Caco-2 (cell line): ENCODE data around the gene EIF4E1B. TPM values are rescaled to one million over a fixed set of nuclear protein-coding genes. Genes with fewer than 3 reads are reported as not detected.

ENCODE experiments used
- BruUV-seq: library from RNA; stranded (reverse); fragments of 400-500 nt; replicated peaks from 2 replicates; lab custom pipeline; 2021; lab: Mats Ljungman, UMichigan
- CTCF ChIA-PET: fragments of 300-600 bp; sonication (Branson Sonifier 250); formaldehyde crosslinking; loops from one replicate; lab custom pipeline; 2022; ENCODE audit warnings: antibody characterized with exemption; lab: Charles Lee
- POLR2A ChIA-PET: fragments of 300-600 bp; sonication (Branson Sonifier 250); formaldehyde crosslinking; loops from one replicate; lab custom pipeline; 2022; ENCODE audit warnings: antibody characterized with exemption; lab: Charles Lee
- DNase-seq, 2 experiments: peaks; one replicate each; pipeline versions ENCODE4 v3.0.0 to v3.0.0-alpha.2; 2020 to 2022
- H3K27me3 ChIP-seq: replicated peaks from 2 replicates; pipeline ENCODE4 v1.6.0; 2011; ENCODE audit warnings: low read length; ENCODE audit not compliant: control insufficient read depth, insufficient read depth
- H3K36me3 ChIP-seq: 2 replicates; pipeline ENCODE4 v1.5.1; 2011; ENCODE audit warnings: low read length; ENCODE audit not compliant: control insufficient read depth, insufficient read depth
- H3K4me1 ChIP-seq: fragments of 250-450 bp; sonication (Bioruptor Pico); 2 replicates; pipeline ENCODE4 v1.5.1; 2020; ENCODE audit warnings: mild to moderate bottlenecking
- H3K4me3 ChIP-seq: 2 replicates; pipeline ENCODE4 v1.5.1; 2011; ENCODE audit warnings: low read depth, mild to moderate bottlenecking, control low read depth, low read length
- H3K9me3 ChIP-seq: fragments of 250-450 bp; sonication (Bioruptor Pico); 2 replicates; pipeline ENCODE4 v1.5.1; 2020; ENCODE audit warnings: mild to moderate bottlenecking, moderate library complexity
- H3K27ac Mint-ChIP-seq: one replicate; pipeline ENCODE4 v1.8.0; 2022; ENCODE audit warnings: mixed read lengths; ENCODE audit not compliant: unreplicated experiment
- H3K27me3 Mint-ChIP-seq: one replicate; pipeline ENCODE4 v1.8.0; 2022; ENCODE audit warnings: mixed read lengths; ENCODE audit not compliant: insufficient read depth, unreplicated experiment
- H3K36me3 Mint-ChIP-seq: one replicate; pipeline ENCODE4 v1.8.0; 2022; ENCODE audit warnings: mild to moderate bottlenecking, mixed read lengths; ENCODE audit not compliant: insufficient read depth, unreplicated experiment
- H3K4me1 Mint-ChIP-seq: one replicate; pipeline ENCODE4 v1.8.0; 2022; ENCODE audit warnings: low read depth, mixed read lengths; ENCODE audit not compliant: unreplicated experiment
- H3K4me3 Mint-ChIP-seq: one replicate; pipeline ENCODE4 v1.8.0; 2022; ENCODE audit warnings: mild to moderate bottlenecking, moderate library complexity, mixed read lengths; ENCODE audit not compliant: unreplicated experiment
- H3K9me3 Mint-ChIP-seq: one replicate; pipeline ENCODE4 v1.8.0; 2022; ENCODE audit warnings: mixed read lengths; ENCODE audit not compliant: unreplicated experiment
- CTCF ChIP-seq, 2 experiments: fragments of 200-600 bp in 1 of 2; IDR thresholded peaks; 1 replicate in 1 of 2; 2 replicates in 1 of 2; pipeline versions ENCODE4 v1.5.1 to v1.8.0; 2011 to 2022; ENCODE audit warnings: antibody characterized with exemption in 1 of 2, control low read depth in 1 of 2, inconsistent platforms in 1 of 2, low read depth in 1 of 2, low read length in 1 of 2, mild to moderate bottlenecking in 1 of 2, moderate library complexity in 1 of 2; ENCODE audit not compliant: insufficient read depth in 1 of 2, severe bottlenecking in 1 of 2, unreplicated experiment in 1 of 2
- intact Hi-C: fragments of 100-400 bp; cut with micrococcal nuclease; formaldehyde crosslinking; loops from one replicate; pipeline ENCODE4 v1.10.0; 2022; ENCODE audit not compliant: unreplicated experiment
- total RNA-seq: library from RNA; stranded (reverse); gene quantifications from 2 replicates; pipeline ENCODE4 v1.2.3, GENCODE V29; 2022

Gene EIF4E1B
- total RNA-seq, 1 experiment from 2014 or later, result not detected

- ChIA-PET POLR2A (no interaction called here), CTCF (no interaction called here)
- H3K4me3 ChIP-seq, result no peak overlapping the region
- Mint-ChIP-seq H3K27me3 (peaks cover 34% of the 10 kb centered on the region), H3K36me3 (no peaks in the 10 kb centered on the region), H3K4me3 (no peak overlapping the region), H3K4me1 (no peaks in the 10 kb centered on the region), H3K27ac (no peak overlapping the region), H3K9me3 (no peaks in the 10 kb centered on the region)
- intact Hi-C loops, result no loop called here
- no peak for TF ChIP-seq CTCF (IDR thresholded peaks at IDR 0.05; ENCODE audit: insufficient read depth in 1 of 2, low read depth in 1 of 2, low read length in 1 of 2, severe bottlenecking in 1 of 2, unreplicated experiment in 1 of 2)
- H3K36me3 ChIP-seq, result no peaks in the 10 kb centered on the region
- BruUV-seq, result no TSS peak
- H3K4me1 ChIP-seq, result peaks cover 6% of the 10 kb centered on the region; the same call in 1 of the 2 replicates
- H3K27me3 ChIP-seq, result peaks cover 9% of the 10 kb centered on the region
- H3K9me3 ChIP-seq, result no peaks in the 10 kb centered on the region
- no peak for DNase-seq
These were observed 6.3 kb upstream of the EIF4E1B start for GRCh38 chr5:176624142-176624541.

DNA sequence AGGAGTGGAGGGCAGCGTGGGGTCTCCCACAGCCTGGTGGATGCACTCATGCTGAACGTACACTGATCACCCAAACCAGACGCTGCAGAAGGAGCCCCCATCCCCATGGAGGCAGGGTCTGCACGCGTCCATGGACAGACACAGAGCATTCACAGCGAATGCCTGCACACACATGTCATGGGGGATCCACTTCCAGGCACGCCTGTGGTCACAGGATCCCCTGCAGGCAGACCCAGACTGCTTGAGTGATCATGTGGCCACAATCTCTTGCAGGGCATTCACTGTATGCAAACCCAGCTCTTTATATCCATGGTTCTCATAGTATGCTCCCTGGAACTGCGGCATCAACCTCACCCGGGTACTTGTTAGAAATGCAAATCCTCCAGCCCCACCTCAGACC is 5.5 kb upstream of the EIF4E1B start:
- no peak overlapping the region for H3K4me3 ChIP-seq
- Mint-ChIP-seq H3K27ac (no peak overlapping the region), H3K4me1 (no peaks in the 10 kb centered on the region), H3K4me3 (no peak overlapping the region), H3K36me3 (no peaks in the 10 kb centered on the region), H3K9me3 (no peaks in the 10 kb centered on the region), H3K27me3 (peaks cover 32% of the 10 kb centered on the region)
- no TSS peak for BruUV-seq
- TF ChIP-seq CTCF (IDR thresholded peaks at IDR 0.05; ENCODE audit: insufficient read depth in 1 of 2, low read depth in 1 of 2, low read length in 1 of 2, severe bottlenecking in 1 of 2, unreplicated experiment in 1 of 2), result no peak
- intact Hi-C loops, result no loop called here
- ChIA-PET CTCF (no interaction called here), POLR2A (no interaction called here)
- H3K9me3 ChIP-seq, result no peaks in the 10 kb centered on the region
- no peaks in the 10 kb centered on the region for H3K36me3 ChIP-seq
- H3K4me1 ChIP-seq, result peaks cover 7% of the 10 kb centered on the region
- H3K27me3 ChIP-seq, result peaks cover 9% of the 10 kb centered on the region
- no peak for DNase-seq

GRCh38 chr5:176625512-176625911 is 5.0 kb upstream of the EIF4E1B start:
- peaks cover 28% of the 10 kb centered on the region for H3K27me3 Mint-ChIP-seq

More at GRCh38 chr5:176625512-176625911, 5.0 kb upstream of the EIF4E1B start:
- intact Hi-C loops, result no loop called here
- ChIA-PET POLR2A (no interaction called here), CTCF (no interaction called here)
- Histone ChIP-seq H3K27me3 (peaks cover 9% of the 10 kb centered on the region), H3K4me1 (peaks cover 7% of the 10 kb centered on the region), H3K36me3 (no peaks in the 10 kb centered on the region), H3K4me3 (no peak overlapping the region), H3K9me3 (no peaks in the 10 kb centered on the region)
- no peak overlapping the region for H3K27ac Mint-ChIP-seq
- no peaks in the 10 kb centered on the region for H3K9me3 Mint-ChIP-seq
- TF ChIP-seq CTCF (IDR thresholded peaks at IDR 0.05; ENCODE audit: insufficient read depth in 1 of 2, low read depth in 1 of 2, low read length in 1 of 2, severe bottlenecking in 1 of 2, unreplicated experiment in 1 of 2), result no peak
- H3K36me3 Mint-ChIP-seq, result no peaks in the 10 kb centered on the region
- no peaks in the 10 kb centered on the region for H3K4me1 Mint-ChIP-seq
- no TSS peak for BruUV-seq
- DNase-seq, result no peak
- H3K4me3 Mint-ChIP-seq, result no peak overlapping the region
